HG02588 (cell line): Measurements from ENCODE around the gene USPL1.
"Not testable (repeated sequence)": the region's sequence is repeated elsewhere in the genome, so short reads cannot be mapped to it uniquely, and the experiment has no call there.

Experiments
- ATAC-seq: cut with Tn5 transposase; IDR thresholded peaks from one replicate; pipeline ENCODE4 v1.9.1; 2021; ENCODE audit warnings: mild to moderate bottlenecking, moderate library complexity; ENCODE audit not compliant: unreplicated experiment

The USPL1 gene

DNA sequence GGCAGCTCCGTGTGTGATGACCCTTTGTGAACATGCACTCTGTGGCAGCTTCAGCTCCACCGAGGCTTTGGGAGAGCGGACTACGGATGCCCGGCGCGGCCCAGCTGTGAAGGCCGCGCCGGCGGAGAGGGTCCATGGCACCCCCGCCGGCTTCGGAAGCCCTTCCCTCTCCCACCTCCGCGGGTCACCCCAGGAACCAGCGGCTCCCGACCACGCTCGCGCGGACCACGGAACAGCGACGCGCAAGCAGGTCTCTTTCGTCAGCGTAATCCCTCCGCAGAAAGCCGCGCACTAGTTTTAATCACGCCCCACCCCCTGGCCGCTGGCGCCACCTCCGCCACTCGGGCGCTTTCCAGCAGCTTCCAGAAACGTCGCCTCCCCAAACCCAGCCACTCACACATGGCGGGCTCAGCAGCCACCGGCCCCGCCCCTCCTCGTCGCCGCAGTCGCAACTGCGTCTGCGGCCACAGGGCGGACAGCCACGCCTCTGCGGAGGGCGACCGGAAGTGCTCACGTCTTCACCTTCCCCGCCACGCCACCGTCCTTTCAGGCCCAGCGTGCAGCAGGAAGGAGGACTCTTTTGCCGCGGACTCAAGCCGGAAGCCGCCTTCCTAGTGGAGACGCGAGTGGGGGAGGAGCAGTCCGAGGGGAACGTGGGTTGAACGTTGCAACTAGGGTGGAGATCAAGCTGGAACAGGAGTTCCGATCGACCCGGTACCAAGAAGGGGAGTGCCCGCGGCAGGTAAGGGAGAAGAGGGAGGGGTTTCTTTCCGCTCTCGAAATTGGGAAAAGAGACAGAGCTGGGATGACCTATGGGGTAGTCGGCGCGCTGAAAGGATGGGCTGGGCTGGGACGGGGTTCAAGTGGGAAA, at the start of gene USPL1:
TSS of gene USPL1 (plus strand) at position 606 of the 871 bp plus-strand sequence. CDS start 3,221 bp downstream, outside the sequence.
- ATAC-seq = peak; percentile 90

DNA sequence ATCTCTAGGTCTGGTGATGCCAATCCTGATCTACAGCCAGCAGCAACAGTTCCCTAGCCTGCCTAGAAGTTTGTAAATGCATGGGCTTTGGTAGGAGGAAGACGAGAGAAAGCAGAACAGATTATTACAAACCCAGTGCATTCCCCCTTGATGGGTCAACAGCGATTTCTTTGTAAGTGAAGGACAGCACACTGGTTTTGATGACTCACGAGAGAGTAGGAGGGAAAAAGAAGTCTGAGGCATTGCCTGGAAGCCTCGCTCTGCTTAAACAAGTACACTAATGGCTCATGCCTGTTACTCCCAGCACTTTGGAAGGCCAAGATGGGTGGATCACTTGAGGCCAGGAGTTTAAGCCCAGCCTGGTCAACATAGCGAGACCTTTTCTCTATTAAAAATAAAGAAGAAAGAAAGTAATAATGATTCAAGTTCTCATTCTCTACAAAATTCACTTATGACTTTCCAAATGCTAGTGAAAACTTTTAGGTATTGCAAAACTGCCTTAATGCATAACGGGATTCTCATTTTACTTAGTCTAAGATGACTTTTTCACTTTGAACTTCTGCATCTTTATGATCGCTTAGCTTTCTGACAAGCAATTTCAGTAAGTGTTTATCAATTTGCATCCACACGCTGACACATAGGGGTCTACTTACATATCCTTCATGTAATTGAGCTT, 47.7 kb upstream of the USPL1 start:
- ATAC-seq = no peak

DNA sequence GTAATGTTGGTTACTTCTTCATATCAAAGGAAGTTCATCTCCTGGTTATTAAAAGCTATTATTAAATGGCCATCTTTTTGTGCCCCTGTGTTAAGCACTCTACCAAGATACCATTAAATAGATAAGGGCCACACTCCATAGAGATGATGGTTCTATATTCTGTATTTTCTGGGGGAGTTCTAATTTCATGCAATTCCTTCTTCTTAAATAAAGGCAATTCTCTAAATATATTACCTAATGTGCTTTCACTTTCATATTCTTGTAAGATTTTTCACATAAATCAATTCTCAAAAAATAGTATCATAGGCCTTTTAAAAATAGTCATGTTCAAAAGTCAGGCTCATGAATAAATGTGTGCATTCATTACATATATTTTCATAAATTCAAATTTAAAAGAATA, 47.0 kb upstream of the USPL1 start:
- ATAC-seq = no peak

DNA sequence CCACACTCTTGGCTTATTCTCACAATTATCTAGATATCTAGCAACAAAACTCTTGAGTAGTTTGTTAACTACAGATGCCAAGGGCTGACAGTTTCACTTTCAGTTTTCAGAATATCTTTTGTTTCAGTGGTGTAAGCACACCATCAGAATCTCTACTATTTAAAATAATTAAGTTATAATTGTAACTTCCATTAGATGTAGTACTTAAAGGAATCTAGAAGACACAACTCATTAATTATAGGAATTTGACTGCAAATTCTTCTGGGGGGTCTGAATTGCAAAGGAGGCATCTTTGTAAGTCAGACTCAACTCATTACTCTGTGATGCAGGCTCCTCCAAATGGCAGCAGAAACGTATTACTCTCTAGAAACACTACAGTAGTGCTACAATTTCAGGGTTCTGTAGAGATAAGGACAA, 44.9 kb upstream of the USPL1 start:
- ATAC-seq = peak; percentile 64

DNA sequence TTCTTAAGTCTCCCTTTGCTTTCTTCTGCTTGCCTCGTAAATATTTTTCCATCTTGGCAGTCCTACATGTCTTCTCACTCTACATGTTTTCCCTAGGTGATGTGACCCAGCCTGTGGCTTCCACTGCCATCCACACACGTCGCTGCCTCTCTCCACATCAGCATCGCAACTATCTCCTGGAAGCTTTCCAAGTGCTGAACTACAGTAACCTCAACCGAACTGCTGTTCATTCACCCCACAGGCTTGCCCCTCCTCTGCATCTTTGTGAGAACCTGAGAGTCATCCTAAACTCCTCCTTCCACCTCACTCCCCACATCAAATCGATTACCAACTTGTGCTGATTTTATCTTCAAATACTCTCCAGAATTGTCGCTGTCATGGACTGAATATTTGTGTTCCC, 41.2 kb upstream of the USPL1 start:
- ATAC-seq = no peak

DNA sequence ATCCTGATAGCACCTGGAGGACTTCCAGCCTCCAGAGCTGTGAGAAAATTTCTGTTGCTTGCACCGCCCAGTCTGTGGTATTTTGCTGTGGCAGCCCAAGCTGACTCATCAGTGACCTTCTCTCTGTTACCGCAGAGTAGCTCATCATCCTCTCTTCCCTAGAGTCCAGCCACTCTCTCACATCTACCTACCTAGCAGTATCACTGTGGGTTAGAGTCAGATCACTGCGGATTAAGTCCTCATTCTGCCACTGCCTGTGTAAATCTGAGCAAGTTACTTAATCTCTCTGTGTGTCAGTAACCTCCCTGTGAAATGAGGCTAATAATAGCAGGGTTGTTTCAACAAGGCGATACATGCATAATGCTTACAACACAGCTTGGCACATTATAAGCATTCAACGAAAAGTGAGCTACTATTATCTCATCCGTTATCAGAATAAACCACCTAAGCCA, 40.3 kb upstream of the USPL1 start:
- peak; percentile 82 for ATAC-seq

DNA sequence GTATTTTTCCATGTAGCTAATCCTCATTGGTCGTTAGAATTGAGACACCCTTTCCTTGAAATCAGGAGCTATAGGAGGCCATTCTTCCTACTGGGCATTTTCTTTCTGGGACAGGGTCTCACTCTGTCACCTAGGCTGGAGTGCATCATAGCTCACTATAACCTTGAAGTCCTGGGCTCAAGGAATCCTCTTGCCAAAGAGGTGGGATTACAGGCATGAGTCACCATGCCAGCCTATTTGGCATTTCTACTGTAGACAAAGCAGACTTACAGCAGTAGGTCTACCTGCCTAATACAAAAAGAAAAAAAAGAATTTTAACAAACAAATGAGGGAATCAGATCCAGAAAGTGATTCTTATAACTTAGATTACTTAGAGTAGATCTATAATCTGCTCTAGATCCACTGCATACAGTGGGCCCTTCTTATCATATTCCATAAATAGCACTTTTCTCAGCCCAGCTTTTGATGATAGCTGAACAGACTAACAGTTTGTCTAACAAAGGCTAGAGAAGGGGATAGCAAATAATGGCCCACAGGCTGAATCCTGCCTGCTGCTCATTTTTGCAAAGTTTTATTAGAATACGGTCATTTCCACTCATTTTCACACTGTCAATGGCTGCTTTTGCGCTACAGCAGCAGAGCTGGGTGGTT, 36.7 kb upstream of the USPL1 start:
- no peak for ATAC-seq

DNA sequence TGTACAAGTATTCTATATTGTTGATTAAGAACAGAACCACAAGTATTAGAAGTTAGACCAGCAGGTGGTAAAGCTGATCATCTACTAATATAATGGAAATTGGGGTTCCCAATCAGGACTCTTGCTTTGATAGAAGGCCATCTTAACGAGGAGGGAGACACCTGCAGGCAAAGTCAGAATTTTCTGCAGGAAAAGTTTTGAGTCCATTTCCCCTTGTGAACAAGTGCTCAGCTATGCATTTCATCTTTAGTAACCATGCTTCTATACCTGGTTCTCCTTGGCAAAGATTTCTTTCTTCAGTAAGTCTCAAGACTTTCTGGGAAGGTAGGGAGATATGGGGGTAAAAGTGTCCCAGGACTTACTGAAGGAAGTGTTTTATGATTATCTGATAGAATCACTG, 36.1 kb upstream of the USPL1 start:
- ATAC-seq = no peak

DNA sequence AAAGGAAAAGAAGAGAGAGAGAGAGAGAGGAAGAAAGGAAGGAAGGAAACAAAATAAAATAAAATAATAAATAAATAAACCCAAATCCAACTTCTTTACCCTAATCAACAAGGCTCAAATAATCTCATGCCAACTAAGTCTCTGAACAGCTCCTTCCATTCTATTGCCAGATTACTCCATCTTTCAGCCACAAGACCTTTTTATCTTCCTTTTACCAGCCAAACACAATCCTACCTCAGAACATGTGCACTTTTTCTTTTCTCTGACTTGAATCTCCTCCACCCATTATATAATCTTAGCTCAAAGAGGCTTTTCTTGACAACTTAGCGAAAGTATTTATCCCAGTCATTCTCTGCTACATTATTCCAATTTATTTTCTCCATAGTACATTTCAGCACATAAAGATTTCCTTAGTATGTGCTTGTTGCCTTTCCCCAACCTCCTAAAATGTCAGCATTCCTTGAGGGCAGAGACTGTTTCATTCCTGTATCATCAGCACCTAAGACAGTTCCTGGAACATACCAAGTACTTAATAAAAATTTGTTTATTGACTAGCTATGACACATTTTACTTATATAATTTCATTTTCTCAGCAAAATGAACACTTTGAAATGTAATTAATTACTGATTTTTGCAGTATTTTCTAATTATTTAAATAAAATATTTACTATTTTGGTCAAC, 33.5 kb upstream of the USPL1 start:
- ATAC-seq = no peak

DNA sequence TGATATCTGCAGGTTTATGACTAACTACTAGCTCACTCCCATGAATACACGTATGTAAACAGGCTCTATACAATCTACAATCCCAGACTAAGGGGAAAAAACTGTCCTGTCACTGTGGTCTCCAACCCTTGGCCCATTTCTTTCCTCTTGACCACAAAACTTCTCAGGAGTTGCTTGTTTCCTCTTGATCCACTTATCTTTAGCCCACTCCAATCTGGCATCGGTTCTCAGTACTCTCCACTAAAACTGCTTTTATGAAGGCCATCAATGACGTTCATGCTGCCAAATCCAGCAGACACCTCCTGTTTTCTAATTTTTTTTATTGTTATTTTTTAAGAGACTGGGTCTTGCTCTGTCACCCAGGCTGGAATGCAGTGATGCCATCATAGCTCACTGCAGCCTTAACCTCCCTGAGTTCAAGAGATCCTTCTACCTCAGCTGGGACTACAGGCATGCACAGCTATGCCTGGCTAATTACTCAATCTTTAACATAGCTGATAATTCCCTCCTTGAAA, 31.9 kb upstream of the USPL1 start:
- ATAC-seq = no peak

DNA sequence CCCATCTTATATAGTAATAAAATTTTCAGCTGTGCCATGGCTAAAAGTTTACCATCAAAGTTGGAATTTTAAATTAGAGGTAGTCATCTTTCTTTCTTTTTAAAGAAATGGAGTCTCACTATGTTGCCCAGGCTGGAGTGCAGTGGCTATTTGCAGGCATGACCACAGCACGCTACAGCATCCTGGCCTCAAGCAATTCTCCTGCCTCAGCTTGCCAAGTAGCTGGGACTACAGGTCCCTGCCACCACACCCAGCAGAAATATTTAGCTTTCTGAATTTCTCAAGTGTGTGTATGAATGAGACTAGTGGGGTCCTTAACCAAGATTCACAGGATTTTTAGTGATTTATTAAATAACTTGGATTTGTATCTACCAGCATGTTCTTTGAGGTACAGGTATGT, 30.5 kb upstream of the USPL1 start:
- ATAC-seq = no peak

DNA sequence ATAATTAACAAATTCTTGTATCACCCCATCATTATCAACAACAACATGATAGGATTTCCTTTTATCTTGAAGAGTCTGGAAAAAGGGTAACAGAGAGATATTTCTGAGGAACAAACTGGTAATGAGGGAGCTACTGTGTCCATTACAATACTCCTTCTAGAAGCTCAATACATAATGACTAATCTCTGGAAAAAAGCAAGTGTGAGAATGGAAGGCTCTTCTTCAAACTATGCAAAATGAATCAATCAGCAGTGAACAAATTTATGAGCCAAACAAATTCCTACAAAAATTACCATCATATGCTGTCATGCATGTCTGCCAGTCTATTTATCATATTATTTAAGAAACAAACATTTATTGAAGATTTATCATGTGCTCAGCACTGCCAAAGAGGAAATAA, 30.0 kb upstream of the USPL1 start:
- no peak for ATAC-seq

DNA sequence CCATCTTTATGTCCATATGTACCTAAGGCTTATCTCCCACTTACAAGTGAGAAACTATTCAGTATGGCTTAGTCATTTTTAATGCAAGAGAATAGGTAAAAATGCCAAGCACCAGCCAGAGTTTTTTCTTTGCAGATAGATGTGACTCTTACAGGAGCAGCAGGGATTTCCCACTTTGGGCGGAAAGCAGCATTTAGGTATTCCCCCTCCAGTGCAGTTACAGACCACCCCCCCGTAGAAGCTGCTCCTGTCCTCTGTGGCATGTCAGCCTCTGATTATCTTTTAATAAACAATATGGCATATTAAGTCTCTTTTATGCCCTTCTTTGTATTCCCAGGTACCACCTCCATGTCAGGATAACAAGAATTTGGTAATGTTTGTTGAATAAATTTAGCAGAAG, 24.7 kb upstream of the USPL1 start:
- no peak for ATAC-seq

DNA sequence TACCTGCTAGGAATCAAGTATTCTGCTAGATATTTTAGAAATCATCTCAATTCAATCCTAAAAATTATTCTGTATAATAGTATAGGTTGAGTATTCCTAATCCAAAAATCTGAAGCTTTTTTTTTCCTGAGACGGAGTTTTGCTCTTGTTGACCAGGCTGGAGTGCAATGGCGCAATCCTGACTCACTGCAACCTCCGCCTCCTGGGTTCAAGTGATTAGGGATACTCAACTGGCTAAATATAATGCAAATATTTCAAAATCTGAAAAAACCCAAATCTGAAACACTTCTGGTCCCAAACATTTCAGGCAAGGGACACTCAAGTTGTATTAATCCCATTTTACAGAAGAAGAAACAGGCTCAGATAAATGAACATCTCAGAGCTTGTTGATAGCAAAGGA, 17.2 kb upstream of the USPL1 start:
- no peak for ATAC-seq

DNA sequence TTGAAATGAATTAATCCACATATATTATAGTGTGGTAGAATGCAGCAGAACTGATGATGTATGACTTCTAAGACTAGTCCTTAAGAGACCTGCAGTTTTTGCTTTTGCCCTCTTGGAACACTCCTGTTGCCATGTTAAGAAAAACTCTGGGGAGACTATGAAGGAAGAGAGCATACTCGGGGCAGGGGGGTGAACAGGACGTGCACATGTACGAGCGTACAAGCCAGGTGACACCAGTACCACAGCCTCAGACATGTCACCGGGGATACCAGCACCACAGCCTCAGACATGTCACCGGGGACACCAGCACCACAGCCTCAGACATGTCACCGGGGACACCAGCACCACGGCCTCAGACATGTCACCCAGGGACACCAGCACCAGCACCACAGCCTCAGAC, 15.9 kb upstream of the USPL1 start:
- no peak for ATAC-seq

DNA sequence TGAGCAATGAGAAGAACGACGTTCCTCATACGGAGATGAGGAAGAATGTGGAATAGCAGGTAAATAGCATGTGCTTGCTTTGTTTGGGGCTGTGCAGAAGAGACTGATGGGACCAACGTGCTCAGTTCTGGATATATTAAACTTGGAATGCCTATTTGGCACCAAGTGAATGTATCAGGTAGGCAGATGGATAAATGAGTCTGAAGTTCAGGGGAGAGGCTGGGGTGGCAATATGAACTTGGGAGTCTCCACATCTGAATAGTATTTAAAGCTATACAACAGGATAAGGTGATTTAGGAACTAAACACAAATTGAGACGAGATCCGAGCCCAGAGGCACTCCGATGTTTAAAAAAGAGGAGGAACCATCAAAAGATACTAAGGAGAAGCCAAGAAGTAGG, 12.7 kb upstream of the USPL1 start:
- ATAC-seq = no peak

DNA sequence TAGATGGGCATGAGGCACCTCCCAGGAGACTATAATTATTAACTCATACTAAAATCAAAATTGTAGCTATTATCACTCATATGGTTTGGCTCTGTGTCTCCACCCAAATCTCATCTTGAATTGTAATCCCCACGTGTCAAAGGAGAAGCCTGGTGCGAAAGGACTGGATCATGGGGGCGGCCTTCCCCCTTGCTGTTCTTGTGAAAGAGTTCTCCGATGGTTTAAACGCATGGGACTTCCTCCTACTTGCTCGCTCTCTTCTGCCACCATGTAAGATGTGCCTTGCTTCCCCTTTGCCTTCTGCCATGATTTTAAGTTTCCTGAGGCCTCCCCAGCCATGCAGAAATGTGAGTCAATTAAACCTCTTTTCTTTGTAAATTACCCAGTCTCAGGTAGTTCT, 10.5 kb upstream of the USPL1 start:
- ATAC-seq = not testable (repeated sequence)

DNA sequence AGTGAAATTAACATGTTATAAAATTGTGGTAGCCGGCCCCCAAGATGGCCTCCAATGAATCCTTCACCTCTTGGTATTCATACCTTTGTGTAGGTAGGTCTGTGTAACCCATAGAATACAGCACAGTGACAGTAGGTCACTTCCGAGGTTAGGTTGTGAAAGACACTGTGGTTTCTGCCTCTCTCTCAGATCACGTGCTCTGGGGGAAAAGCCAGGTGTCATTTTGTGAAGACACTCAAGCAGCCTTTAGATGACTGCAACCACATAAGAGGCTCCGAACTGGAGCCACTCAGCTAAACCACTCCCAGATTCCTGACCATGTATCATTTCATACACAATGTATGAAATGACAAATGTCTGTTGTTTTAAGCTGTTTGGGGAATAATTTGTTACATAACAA, 9.8 kb upstream of the USPL1 start:
- peak; percentile 96 for ATAC-seq

DNA sequence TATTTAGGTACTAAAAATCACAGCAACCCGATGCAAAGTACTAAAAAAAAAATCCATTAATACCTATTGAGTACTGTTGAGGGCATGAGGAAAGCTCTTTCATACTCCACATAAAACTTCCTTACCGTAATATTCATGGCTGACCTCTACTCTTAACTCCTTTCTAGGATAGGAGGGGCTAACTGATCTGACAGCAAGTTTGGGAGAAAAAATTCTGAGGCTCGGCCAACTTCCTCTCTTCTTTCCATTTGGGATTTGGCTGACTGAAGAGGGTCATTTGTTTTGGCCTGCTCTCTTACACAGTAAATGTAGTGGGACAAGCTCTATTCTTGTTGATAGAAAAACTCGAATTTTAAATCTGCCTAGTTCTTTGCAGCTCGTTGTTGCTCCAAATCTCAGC, 9.4 kb upstream of the USPL1 start:
- no peak for ATAC-seq

DNA sequence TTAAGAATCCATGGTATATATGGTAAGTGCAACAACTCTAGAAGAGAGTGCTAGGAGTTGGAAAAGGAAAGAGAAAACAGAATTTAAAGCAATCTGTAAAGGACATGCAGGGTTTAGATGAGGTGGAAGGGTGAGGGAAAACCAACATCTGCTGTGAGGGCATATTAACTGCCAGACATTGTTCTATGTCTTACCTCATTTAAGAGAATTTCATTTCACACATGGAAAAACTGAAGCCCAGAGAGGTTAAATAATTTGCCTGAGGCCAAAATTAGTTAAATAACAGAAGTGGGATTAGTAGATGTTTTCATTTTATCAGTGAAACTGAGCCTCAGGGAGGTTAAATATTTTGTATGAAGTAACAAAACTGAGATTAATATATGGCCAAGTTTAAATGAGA, 7.4 kb upstream of the USPL1 start:
- ATAC-seq = no peak

DNA sequence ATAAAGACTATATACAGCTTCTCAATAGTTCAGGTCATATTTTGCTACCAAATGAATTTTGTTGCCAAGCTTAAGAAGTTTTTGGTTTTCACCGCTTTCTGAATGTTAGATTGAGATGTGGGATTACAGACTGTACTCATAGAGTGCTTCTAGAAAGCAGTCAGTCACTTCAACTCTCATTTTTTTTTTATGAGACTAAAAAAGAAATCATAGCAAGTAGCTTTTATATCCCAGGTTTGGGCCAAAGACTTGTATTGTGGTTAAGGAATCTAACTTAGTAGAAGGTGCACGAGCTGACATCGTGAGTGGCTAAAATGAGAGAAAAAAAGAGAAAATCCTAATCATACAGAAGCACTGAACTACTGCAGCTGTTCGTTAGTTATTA, 2.2 kb upstream of the USPL1 start:
- ATAC-seq = no peak
